Left renal cortex interstitium (tissue), 4 donors: ENCODE measurements around the gene STN1. TPM values are rescaled to one million over a fixed set of nuclear protein-coding genes. Genes with fewer than 3 reads are reported as not detected.

Experiments
- DNase-seq, 4 donors: peaks; one replicate each; pipeline ENCODE4 v3.0.0-alpha.2; 2013; ENCODE audit warnings: low read depth in 4 of 4, low spot score in 2 of 4, missing footprints in 1 of 4
- polyA plus RNA-seq, 4 donors: library from polyadenylated mRNA; unstranded; fragments of 120-200 nt; gene quantifications; one replicate each; pipeline ENCODE4 v1.2.1, GENCODE V29; 2013; ENCODE audit not compliant: insufficient read length in 4 of 4

The STN1 gene
- polyA plus RNA-seq, 4 donors: 23.1 to 27.5 (median 24.7) TPM

DNA sequence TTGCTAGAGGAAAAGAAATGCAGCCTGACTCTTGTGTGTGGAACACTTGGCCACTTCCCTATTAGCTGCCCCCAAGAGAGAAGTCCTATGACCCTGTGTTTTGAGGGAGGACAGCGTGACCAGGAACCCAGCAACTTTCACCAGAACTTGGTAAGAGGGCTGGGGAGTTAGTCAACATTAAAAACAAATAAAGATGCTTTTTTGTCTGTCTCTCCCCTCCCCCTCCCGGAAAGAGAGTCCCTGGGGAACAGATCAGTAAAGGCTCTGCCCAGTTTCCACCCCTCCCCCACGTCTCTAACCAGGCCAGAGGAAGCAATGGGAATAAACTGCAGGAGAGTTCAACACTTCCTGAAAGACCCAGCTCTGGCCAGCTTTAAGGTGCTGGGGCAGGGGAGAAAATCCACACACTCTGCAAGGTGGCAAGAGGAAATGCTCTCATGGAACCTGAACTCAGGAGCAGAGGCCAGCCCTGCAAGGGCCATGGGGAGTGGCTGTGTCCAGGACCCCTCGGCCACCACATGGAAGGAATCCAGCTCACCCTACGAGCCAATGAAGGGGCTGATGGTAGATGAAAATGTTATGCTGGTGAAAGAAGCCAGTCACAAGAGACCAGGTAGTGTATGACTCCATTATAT is 84.1 kb downstream of the STN1 start:
- no peak for DNase-seq

DNA sequence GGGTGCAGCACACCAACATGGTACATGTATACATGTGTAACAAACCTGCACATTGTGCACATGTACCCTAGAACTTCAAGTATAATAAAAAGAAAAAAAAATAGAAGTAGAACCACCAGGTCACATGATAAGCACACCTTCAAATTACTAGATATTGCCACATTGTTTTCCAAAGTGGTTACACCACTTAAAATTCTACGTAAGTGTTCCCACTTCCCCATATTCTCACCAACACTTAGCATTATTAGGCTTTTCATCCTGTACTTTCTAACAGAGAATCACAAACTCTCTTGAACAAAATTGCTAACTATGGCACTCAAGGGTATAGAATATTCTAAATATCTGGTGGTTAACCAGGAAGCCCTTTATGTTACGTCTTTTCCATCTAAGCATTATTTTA is 85.2 kb downstream of the STN1 start:
- no peak for DNase-seq

Other genes starting within 250 kb of the STN1 start
- gene SH3PXD2A, start 62.6 kb downstream of the STN1 start, polyA plus RNA-seq: 10 to 100 TPM; 27.6 to 35.5 (median 29.4) TPM
- gene SLK, start 49.0 kb upstream of the STN1 start, polyA plus RNA-seq: 10 to 100 TPM; 56.6 to 69.0 (median 62.6) TPM
- gene COL17A1, start 167.7 kb upstream of the STN1 start, polyA plus RNA-seq: under 1 TPM; 0.30 to 0.56 (median 0.34) TPM
- gene SFR1, start 204.0 kb upstream of the STN1 start, polyA plus RNA-seq: 10 to 100 TPM in 3 of 4 donors, 1 to 10 TPM in 1; 9.1 to 11.9 (median 10.9) TPM